ENCODE results near the gene CD8B. TPM values are rescaled to one million over a fixed set of nuclear protein-coding genes. Genes with fewer than 3 reads are reported as not detected.

The CD8B gene
- total RNA-seq, 1 experiment from 2014 or later: not detected

- no peak for DNase-seq (ENCODE audit: low spot score)
- intact Hi-C loops (cut with micrococcal nuclease; ENCODE audit: unreplicated experiment): loop anchor here (10.0 kb wide), 1 partner anchor 276 kb away; no protein-coding TSS in a partner anchor
- Histone ChIP-seq H3K4me3 (ENCODE audit: low read depth, low read length, poor library complexity, severe bottlenecking) (no peak within 1 kb of the TSS), H3K27me3 (replicated peaks; ENCODE audit: insufficient read depth, low read depth, low read length, poor library complexity) (peaks cover 80% of the 10 kb centered on the region), H3K9me3 (ENCODE audit: low read depth, low read length, poor library complexity, severe bottlenecking) (peaks cover 4% of the 10 kb centered on the region), H3K36me3 (ENCODE audit: insufficient read depth, low read length, poor library complexity, severe bottlenecking) (no peaks in the 10 kb centered on the region), H3K4me1 (ENCODE audit: insufficient read depth, low read length, poor library complexity, severe bottlenecking) (peaks cover 12% of the 10 kb centered on the region), H3K27ac (ENCODE audit: low read depth, low read length, poor library complexity, severe bottlenecking) (no peak within 1 kb of the TSS)
- ChIA-PET POLR2A (ENCODE audit: low non-redundant PET) (no interaction called here), CTCF (no interaction called here)
- TF ChIP-seq, protein P1, sequence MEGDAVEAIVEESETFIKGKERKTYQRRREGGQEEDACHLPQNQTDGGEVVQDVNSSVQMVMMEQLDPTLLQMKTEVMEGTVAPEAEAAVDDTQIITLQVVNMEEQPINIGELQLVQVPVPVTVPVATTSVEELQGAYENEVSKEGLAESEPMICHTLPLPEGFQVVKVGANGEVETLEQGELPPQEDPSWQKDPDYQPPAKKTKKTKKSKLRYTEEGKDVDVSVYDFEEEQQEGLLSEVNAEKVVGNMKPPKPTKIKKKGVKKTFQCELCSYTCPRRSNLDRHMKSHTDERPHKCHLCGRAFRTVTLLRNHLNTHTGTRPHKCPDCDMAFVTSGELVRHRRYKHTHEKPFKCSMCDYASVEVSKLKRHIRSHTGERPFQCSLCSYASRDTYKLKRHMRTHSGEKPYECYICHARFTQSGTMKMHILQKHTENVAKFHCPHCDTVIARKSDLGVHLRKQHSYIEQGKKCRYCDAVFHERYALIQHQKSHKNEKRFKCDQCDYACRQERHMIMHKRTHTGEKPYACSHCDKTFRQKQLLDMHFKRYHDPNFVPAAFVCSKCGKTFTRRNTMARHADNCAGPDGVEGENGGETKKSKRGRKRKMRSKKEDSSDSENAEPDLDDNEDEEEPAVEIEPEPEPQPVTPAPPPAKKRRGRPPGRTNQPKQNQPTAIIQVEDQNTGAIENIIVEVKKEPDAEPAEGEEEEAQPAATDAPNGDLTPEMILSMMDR (conservative IDR thresholded peaks at IDR 0.05; ENCODE audit: low read depth, low read length): no peak
- TF ChIP-seq EZH2 (IDR thresholded peaks at IDR 0.05; ENCODE audit: borderline replicate concordance, low read depth, low read length, poor library complexity, severe bottlenecking): peak; percentile 72
- BruUV-seq (replicated peaks): no TSS peak
Observed at GRCh38 chr2:86790676-86791572, 70.8 kb downstream of the CD8B start, which contains the start of gene CD8A. TSS of gene CD8A (minus strand) at chr2:86790913. CDS start at chr2:86790825, 88 bp downstream.

GRCh38 chr2:86790134-86790675, 71.5 kb downstream of the CD8B start:
- no peak for DNase-seq (ENCODE audit: low spot score)
- Histone ChIP-seq H3K27ac (ENCODE audit: low read depth, low read length, poor library complexity, severe bottlenecking) (no peak overlapping the region), H3K4me3 (ENCODE audit: low read depth, low read length, poor library complexity, severe bottlenecking) (no peak overlapping the region), H3K4me1 (ENCODE audit: insufficient read depth, low read length, poor library complexity, severe bottlenecking) (peaks cover 12% of the 10 kb centered on the region), H3K27me3 (replicated peaks; ENCODE audit: insufficient read depth, low read depth, low read length, poor library complexity) (peaks cover 80% of the 10 kb centered on the region), H3K9me3 (ENCODE audit: low read depth, low read length, poor library complexity, severe bottlenecking) (no peaks in the 10 kb centered on the region), H3K36me3 (ENCODE audit: insufficient read depth, low read length, poor library complexity, severe bottlenecking) (no peaks in the 10 kb centered on the region)
- POLR2A ChIA-PET (ENCODE audit: low non-redundant PET): no interaction called here
- TF ChIP-seq, protein P1 (conservative IDR thresholded peaks at IDR 0.05; ENCODE audit: low read depth, low read length): no peak
- peak; percentile 85 for TF ChIP-seq EZH2 (IDR thresholded peaks at IDR 0.05; ENCODE audit: borderline replicate concordance, low read depth, low read length, poor library complexity, severe bottlenecking)
- CTCF ChIA-PET: no interaction called here
- BruUV-seq (replicated peaks): no TSS peak
- intact Hi-C loops (cut with micrococcal nuclease; ENCODE audit: unreplicated experiment): loop anchor here (10.0 kb wide), 1 partner anchor 275 kb away; no protein-coding TSS in a partner anchor

GRCh38 chr2:86789687-86790133, 72.0 kb downstream of the CD8B start:
- intact Hi-C loops (cut with micrococcal nuclease; ENCODE audit: unreplicated experiment): loop anchor here (10.0 kb wide), 1 partner anchor 275 kb away; no protein-coding TSS in a partner anchor
- Histone ChIP-seq H3K36me3 (ENCODE audit: insufficient read depth, low read length, poor library complexity, severe bottlenecking) (no peaks in the 10 kb centered on the region), H3K4me3 (ENCODE audit: low read depth, low read length, poor library complexity, severe bottlenecking) (no peak overlapping the region), H3K4me1 (ENCODE audit: insufficient read depth, low read length, poor library complexity, severe bottlenecking) (peaks cover 12% of the 10 kb centered on the region), H3K27me3 (replicated peaks; ENCODE audit: insufficient read depth, low read depth, low read length, poor library complexity) (peaks cover 76% of the 10 kb centered on the region), H3K27ac (ENCODE audit: low read depth, low read length, poor library complexity, severe bottlenecking) (no peak overlapping the region), H3K9me3 (ENCODE audit: low read depth, low read length, poor library complexity, severe bottlenecking) (no peaks in the 10 kb centered on the region)
- ChIA-PET POLR2A (ENCODE audit: low non-redundant PET) (no interaction called here), CTCF (interaction anchor here (0.6 kb wide), 1 partner anchor 45 kb away, joined by 9 read pairs; no protein-coding TSS in a partner anchor)
- TF ChIP-seq EZH2 (IDR thresholded peaks at IDR 0.05; ENCODE audit: borderline replicate concordance, low read depth, low read length, poor library complexity, severe bottlenecking): no peak
- TF ChIP-seq, protein P1 (conservative IDR thresholded peaks at IDR 0.05; ENCODE audit: low read depth, low read length): no peak
- no TSS peak for BruUV-seq (replicated peaks)
- no peak for DNase-seq (ENCODE audit: low spot score)
